HG03108 (cell line): ENCODE data around the gene PRF1.

Experiments
- ATAC-seq: cut with Tn5 transposase; IDR thresholded peaks from one replicate; pipeline ENCODE4 v1.9.1; 2021; ENCODE audit warnings: moderate library complexity; ENCODE audit not compliant: unreplicated experiment

PRF1 gene

GRCh38 chr10:70578371-70578947 lies 24.1 kb downstream of the PRF1 start:
- ATAC-seq, result peak; percentile 50

GRCh38 chr10:70576803-70577517 lies 25.6 kb downstream of the PRF1 start:
- ATAC-seq, result no peak

GRCh38 chr10:70575874-70576802 lies 26.4 kb downstream of the PRF1 start:
- ATAC-seq, result peak; percentile 55

- no peak for ATAC-seq
Measured at GRCh38 chr10:70575486-70575873, 27.1 kb downstream of the PRF1 start.

DNA sequence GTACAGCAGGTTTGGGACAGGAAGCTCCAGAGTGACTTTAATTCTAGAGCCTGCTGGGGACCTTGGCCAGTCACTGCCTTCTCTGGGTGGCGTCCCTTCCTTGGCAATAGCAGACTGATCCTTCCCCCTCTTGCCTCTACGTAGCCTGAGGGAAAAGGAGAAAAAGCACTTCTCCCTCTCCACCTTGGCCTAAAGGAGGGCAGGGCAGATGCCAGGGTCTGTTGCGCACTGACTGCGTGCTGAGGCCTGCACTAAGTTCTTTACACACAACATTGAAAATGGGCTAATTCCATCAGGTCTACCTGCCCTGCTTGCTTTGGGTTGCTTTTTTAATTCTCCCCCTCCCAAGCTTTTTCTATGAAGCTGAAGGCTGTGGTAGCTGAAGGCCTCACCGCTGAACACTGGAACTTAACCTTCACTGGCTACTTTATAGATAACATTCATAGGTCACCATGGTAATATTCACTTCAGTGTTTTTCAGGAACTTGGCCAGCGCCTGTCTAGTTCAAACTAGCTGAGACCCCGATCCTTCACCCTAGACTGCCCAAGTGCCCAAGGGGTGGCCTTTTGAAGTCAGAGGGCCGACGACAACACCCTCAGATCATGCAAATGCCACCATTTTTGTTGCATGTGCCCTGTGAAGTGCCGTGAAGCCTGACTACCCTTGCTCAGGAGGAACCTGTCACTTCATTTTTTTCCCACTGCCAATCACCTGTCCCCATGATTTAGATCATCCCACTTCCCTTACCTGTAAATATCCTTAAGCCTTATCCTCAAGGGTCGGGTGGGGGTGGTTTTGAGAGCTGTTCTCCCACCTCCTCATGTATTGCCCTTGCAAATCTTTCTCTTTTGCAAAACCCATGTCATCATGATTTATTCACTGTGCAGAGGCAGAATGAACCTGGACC lies 28.7 kb downstream of the PRF1 start:
- ATAC-seq, result no peak

DNA sequence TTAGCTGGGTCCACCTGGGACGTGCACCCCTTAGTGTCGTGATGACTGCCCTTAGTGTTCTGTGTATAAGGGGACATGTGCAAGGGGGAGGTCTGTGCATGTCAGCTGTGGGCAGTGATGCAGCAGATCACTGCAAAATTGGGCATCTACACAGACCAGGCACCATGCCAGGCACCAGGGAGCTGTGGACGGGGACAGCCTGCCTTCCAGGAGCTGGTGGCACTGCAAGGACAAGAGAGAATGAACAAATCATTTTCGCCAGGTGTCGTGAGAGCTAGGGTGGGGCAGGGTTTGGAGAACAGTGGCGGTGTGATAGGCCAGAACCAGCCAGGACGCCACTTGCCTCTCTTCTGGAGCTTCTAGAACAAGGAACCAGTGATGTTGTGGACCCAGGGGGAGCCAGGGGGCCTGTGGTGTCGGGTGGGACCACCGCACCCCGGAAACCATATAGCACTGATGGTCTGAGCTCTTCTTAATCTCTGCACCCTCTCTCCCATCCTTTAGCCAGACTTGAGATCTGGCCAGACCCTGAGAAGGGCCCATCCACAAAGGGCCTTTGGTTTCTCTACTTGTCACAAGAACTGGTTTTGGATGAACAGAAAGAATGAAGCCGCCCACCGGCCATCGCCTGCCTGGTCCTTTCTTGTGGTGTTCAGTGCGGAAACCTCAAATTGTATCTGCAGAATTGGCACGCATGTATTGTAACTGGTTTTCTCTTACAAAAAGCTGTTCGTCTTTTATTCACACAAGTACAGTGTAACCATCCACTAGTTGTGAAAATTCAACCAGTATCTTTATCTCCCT lies 30.7 kb downstream of the PRF1 start:
- no peak for ATAC-seq

- ATAC-seq, result no peak
Measured at GRCh38 chr10:70571236-70571635, 31.3 kb downstream of the PRF1 start.

GRCh38 chr10:70568781-70569495 lies 33.6 kb downstream of the PRF1 start:
- ATAC-seq, result no peak

GRCh38 chr10:70568113-70568512 lies 34.4 kb downstream of the PRF1 start:
- no peak for ATAC-seq

GRCh38 chr10:70567603-70568002 lies 34.9 kb downstream of the PRF1 start:
- ATAC-seq, result no peak

GRCh38 chr10:70566515-70567290 lies 35.8 kb downstream of the PRF1 start:
- no peak for ATAC-seq

DNA sequence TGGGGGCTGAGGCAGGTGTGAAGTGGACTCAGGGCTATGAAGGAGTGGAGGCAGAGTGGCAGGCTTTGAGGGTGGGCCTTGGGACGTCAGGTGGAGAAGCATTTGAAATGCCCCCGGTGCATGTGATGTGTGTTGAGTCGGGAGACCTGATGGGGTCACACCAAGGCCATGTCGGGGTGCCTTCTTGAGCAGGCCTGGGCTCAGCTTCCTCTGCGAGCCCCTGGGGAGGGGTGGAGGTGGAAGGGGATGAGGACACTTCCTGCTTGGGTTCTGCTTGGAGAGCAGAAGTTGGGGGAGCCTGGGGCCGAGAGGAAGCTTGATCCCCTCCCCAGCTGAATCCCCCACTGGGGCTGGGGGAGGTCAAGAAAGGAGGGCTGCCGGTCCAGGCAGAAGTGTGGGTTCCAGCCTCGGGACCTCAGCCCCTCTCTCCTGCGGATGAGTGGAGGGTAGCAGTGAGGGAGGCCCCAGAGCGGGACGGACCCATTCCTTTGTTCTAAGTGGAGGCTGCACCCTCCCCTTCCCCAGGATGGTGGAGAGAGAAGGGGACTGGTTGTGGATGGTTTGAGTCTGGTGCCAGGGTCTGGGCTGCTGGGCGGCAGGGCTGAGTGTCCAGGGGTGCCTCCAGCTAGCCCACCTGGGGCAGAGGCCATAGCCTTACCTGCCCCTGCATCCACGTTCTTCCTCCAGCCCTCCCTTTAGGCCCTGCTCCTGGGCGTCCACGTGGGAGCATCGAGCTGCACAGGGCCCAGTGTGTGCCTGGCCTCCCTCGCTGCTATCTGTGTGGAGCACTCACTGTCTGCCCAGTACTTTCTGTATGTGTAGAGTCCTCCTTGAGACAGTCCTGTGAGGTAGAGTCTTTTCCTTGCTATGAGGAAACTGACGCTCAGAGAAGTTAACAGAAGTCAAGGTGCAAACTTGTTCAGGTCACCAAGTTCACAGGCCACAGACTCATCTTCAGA lies 36.7 kb downstream of the PRF1 start:
- no peak for ATAC-seq

GRCh38 chr10:70564901-70565351 lies 37.6 kb downstream of the PRF1 start:
- no peak for ATAC-seq

GRCh38 chr10:70564113-70564725 lies 38.3 kb downstream of the PRF1 start:
- ATAC-seq, result no peak

- ATAC-seq, result no peak
Measured at GRCh38 chr10:70563230-70563629, 39.3 kb downstream of the PRF1 start.

GRCh38 chr10:70562036-70562755 lies 40.3 kb downstream of the PRF1 start:
- ATAC-seq, result no peak
